PC-3 (cell line): ENCODE results near the gene PITPNM2.

Experiments
- CTCF ChIP-seq: fragments of 300-600 bp; sonication (generic); conservative IDR thresholded peaks from 2 replicates; pipeline ENCODE4 v1.5.1; 2017; ENCODE audit warnings: antibody characterized with exemption, low read depth, mild to moderate bottlenecking, low read length
- EZH2 ChIP-seq: fragments of 300-600 bp; sonication (generic); IDR thresholded peaks from one replicate; pipeline ENCODE4 v1.6.1; 2017; ENCODE audit warnings: antibody characterized with exemption, mild to moderate bottlenecking, low read length; ENCODE audit not compliant: unreplicated experiment

- TF ChIP-seq CTCF (no peak), EZH2 (no peak)
These were observed 41.5 kb downstream of the PITPNM2 start for GRCh38 chr12:123109319-123109772.
